ENCODE results near the gene LGR6.

Gene LGR6

GRCh38 chr1:202247837-202248795 is 54.5 kb downstream of the LGR6 start:
- TF ChIP-seq, protein P1, sequence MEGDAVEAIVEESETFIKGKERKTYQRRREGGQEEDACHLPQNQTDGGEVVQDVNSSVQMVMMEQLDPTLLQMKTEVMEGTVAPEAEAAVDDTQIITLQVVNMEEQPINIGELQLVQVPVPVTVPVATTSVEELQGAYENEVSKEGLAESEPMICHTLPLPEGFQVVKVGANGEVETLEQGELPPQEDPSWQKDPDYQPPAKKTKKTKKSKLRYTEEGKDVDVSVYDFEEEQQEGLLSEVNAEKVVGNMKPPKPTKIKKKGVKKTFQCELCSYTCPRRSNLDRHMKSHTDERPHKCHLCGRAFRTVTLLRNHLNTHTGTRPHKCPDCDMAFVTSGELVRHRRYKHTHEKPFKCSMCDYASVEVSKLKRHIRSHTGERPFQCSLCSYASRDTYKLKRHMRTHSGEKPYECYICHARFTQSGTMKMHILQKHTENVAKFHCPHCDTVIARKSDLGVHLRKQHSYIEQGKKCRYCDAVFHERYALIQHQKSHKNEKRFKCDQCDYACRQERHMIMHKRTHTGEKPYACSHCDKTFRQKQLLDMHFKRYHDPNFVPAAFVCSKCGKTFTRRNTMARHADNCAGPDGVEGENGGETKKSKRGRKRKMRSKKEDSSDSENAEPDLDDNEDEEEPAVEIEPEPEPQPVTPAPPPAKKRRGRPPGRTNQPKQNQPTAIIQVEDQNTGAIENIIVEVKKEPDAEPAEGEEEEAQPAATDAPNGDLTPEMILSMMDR (IDR thresholded peaks at IDR 0.05; ENCODE audit: low read length, missing control alignments): no peak
- no peak for DNase-seq (ENCODE audit: low read depth)
- no peak overlapping the region for H3K4me3 ChIP-seq (replicated peaks; ENCODE audit: low read depth, low read length)

GRCh38 chr1:202248861-202249260 is 55.3 kb downstream of the LGR6 start:
- no peak for DNase-seq (ENCODE audit: low read depth)
- TF ChIP-seq, protein P1 (IDR thresholded peaks at IDR 0.05; ENCODE audit: low read length, missing control alignments): no peak
- no peak overlapping the region for H3K4me3 ChIP-seq (replicated peaks; ENCODE audit: low read depth, low read length)

DNA sequence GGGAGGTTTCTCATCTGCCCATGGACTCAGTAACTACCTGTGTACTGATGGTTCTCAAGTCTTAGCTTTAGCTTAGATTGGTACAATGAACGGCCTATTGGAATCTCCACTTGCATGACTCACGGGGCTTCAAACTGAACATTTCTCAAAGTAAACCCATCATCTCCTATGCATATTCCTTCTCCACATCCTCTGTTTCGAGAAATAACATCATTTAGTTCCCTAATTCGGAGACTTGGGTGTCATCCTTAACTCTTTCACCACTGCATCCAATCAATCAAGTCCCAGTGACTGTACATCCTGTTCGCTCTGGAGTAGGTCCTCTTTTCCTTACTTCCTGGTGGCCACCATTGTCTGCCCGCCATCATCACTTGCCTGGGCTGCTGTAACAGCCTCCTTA is 55.8 kb downstream of the LGR6 start:
- no peak overlapping the region for H3K4me3 ChIP-seq (replicated peaks; ENCODE audit: low read depth, low read length)
- TF ChIP-seq, protein P1 (IDR thresholded peaks at IDR 0.05; ENCODE audit: low read length, missing control alignments): no peak
- no peak for DNase-seq (ENCODE audit: low read depth)

DNA sequence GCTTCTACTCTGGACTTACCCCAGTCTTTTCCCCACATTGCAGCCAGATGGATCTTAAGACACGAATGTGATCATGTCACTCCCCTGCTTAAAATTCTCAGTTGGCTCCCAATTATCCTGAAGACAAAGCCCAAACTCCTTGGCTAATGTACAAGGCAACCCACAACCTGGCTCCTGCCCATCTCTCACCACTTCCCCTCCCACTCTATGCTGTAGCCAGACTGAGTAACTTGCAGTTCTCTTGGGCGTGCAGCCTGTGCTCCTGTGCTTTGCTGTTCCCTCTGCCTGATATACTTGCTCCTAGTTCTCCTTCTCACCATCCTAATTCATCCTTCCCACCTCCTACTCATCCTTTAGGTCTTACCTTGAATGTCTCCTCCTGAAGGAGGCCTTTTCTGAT is 56.2 kb downstream of the LGR6 start:
- TF ChIP-seq, protein P1 (IDR thresholded peaks at IDR 0.05; ENCODE audit: low read length, missing control alignments): no peak
- peak; percentile 14 for DNase-seq (ENCODE audit: low read depth)
- H3K4me3 ChIP-seq (replicated peaks; ENCODE audit: low read depth, low read length): no peak overlapping the region

GRCh38 chr1:202250982-202251381 is 57.4 kb downstream of the LGR6 start:
- no peak for DNase-seq (ENCODE audit: low read depth)
- TF ChIP-seq, protein P1 (IDR thresholded peaks at IDR 0.05; ENCODE audit: low read length, missing control alignments): no peak
- H3K4me3 ChIP-seq (replicated peaks; ENCODE audit: low read depth, low read length): no peak overlapping the region

GRCh38 chr1:202251424-202252256 is 58.0 kb downstream of the LGR6 start:
- TF ChIP-seq, protein P1 (IDR thresholded peaks at IDR 0.05; ENCODE audit: low read length, missing control alignments): no peak
- DNase-seq (ENCODE audit: low read depth): no peak
- no peak overlapping the region for H3K4me3 ChIP-seq (replicated peaks; ENCODE audit: low read depth, low read length)
